Measurements from ENCODE around the gene PIH1D2. TPM values are rescaled to one million over a fixed set of nuclear protein-coding genes. Genes with fewer than 3 reads are reported as not detected.
A peak's percentile ranks its signal among the peaks of the same experiment; 100 is the strongest.

PIH1D2 gene
- total and polyA plus RNA-seq, 7 donors = 0.49 to 3.0 (median 1.2) TPM

DNA sequence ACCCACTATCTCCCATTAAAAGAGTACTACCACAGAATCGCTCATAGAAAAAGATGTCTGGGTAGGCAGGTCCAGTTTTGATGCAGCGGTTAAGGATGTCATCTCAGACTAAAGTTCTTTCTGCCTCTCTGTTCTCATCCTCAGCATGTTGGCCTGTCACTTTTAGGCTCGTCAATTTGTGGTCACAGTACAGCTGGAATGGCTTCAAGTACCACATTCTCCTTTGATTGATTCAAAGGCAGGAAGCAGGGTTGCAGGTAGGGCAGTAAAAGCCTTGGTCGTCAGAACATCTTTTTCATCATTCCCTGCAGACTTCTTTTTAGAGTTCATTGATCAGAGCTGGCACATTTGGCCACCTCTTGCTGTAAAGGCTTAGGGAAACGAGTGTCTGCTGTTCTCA, 41.6 kb upstream of the PIH1D2 start:
- ATAC-seq = no peak
- WGBS, 3 donors = 65 to 70% (median 70%) methylated on average over 5 of the region's 5 CpGs
- TF ChIP-seq, protein P1, sequence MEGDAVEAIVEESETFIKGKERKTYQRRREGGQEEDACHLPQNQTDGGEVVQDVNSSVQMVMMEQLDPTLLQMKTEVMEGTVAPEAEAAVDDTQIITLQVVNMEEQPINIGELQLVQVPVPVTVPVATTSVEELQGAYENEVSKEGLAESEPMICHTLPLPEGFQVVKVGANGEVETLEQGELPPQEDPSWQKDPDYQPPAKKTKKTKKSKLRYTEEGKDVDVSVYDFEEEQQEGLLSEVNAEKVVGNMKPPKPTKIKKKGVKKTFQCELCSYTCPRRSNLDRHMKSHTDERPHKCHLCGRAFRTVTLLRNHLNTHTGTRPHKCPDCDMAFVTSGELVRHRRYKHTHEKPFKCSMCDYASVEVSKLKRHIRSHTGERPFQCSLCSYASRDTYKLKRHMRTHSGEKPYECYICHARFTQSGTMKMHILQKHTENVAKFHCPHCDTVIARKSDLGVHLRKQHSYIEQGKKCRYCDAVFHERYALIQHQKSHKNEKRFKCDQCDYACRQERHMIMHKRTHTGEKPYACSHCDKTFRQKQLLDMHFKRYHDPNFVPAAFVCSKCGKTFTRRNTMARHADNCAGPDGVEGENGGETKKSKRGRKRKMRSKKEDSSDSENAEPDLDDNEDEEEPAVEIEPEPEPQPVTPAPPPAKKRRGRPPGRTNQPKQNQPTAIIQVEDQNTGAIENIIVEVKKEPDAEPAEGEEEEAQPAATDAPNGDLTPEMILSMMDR (IDR thresholded peaks at IDR 0.05) = no peak
- no peaks in the 10 kb centered on the region for H3K27me3 ChIP-seq (ENCODE audit: insufficient read depth in 3 of 3, low read length in 2 of 3)
- DNase-seq = no peak
- peaks cover 0 to 3% of the 10 kb centered on the region in 2 donors for H3K36me3 ChIP-seq (ENCODE audit: insufficient read depth in 1 of 2, low read depth in 1 of 2)
- peaks cover 24% of the 10 kb centered on the region for H3K4me1 ChIP-seq
- no peak overlapping the region for H3K4me3 ChIP-seq
- no peaks in the 10 kb centered on the region for H3K9me3 ChIP-seq
- intact Hi-C loops (cut with DNase I) = loop anchor here in 1 of 2 donors (2.0 kb wide), 1 partner anchor 61 kb away; no protein-coding TSS in a partner anchor
- no peak overlapping the region for H3K27ac ChIP-seq

DNA sequence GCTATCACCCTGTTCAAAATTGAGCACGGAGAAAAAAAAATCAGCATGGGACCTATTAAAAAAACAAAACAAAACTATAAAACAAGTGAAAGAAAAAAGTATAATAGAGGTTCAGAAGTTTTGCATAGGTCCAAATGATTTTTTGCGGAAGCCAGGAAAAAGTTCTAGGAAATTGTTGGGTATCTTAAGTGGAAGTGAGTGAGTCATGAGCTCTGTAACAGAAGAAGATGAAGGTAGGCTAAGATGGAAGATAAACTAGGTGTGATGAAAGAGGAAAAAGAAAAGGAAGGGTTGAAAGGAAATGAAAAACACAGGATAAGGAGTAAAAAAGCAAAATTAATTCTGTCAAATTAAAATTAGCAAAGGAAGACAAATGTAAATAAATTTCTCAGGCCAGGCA, 40.6 kb upstream of the PIH1D2 start:
- intact Hi-C loops (cut with DNase I) = loop anchor here (2.0 to 5.0 kb wide), 3 partner anchors 62 to 168 kb away; partner anchors contain the start of gene BCO2 (in 1 of the 2)
- ATAC-seq (no peak), DNase-seq (no peak)
- TF ChIP-seq, protein P1 (IDR thresholded peaks at IDR 0.05) = no peak
- WGBS, 3 donors = 91 to 97% (median 96%) methylated on average over 2 of the region's 2 CpGs
- no peaks in the 10 kb centered on the region for H3K27me3 ChIP-seq (ENCODE audit: insufficient read depth in 3 of 3, low read length in 2 of 3)
- H3K9me3 ChIP-seq = no peaks in the 10 kb centered on the region
- H3K4me1 ChIP-seq = peaks cover 17% of the 10 kb centered on the region
- H3K36me3 ChIP-seq (ENCODE audit: insufficient read depth in 1 of 2, low read depth in 1 of 2) = peaks cover 0 to 3% of the 10 kb centered on the region in 2 donors
- no peak overlapping the region for H3K27ac ChIP-seq
- H3K4me3 ChIP-seq = no peak overlapping the region

DNA sequence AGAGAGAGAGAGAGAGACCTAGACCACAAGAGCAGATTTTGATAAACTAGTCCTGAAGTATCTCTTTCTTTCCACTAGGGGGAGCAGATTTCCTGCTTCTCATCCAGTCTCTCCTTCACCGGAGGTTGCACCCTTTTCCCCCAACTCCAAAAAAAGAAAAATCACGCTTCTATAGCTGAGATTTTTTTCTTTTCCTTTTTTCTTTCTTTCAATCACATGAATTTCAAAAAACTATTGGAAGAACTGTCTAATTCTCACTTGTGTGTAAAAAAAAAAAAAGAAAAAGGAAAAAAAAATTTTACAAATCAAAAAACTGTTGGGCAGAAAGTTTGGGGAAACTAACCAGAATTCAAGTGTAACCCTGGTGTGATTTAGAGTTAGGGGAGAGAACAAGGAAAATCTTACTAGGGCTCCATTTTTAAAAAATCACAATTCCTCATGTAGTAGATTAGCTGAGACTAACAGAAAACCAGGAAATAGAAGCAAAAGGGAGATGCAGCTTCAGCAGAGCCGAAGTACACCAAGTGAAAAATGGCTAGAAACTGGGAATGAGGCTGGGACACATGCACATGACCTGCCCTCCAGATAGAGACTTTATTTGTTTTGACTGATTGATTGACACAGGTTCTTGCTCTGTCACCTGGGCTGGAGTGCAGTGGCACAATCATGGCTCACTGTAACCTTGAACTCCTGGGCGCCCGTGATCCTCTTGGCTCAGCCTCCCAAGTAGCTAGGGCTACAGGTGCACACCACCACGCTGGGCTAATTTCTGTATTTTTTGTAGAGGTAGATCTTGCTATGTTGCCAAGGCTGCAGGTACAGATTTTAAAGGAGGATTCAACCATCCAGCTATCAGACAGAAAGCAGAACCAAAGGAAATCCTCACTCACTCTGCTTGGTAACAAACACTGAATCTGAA, 40.0 kb upstream of the PIH1D2 start:
- Histone ChIP-seq H3K4me3 (no peak overlapping the region), H3K9me3 (no peaks in the 10 kb centered on the region), H3K27me3 (ENCODE audit: insufficient read depth in 3 of 3, low read length in 2 of 3) (no peaks in the 10 kb centered on the region), H3K27ac (no peak overlapping the region), H3K36me3 (ENCODE audit: insufficient read depth in 1 of 2, low read depth in 1 of 2) (no peaks in the 10 kb centered on the region), H3K4me1 (peaks cover 17% of the 10 kb centered on the region)
- TF ChIP-seq, protein P1 (IDR thresholded peaks at IDR 0.05) = peak; percentile 64
- 55 to 65% (median 60%) methylated on average over 6 of the region's 6 CpGs for WGBS, 3 donors
- DNase-seq (no peak), ATAC-seq (peak; percentile 75 to 89 (median 83))
- intact Hi-C loops (cut with DNase I) = loop anchor here (2.0 to 5.0 kb wide), 3 partner anchors 63 to 169 kb away; partner anchors contain the start of gene BCO2 (in 1 of the 2)

DNA sequence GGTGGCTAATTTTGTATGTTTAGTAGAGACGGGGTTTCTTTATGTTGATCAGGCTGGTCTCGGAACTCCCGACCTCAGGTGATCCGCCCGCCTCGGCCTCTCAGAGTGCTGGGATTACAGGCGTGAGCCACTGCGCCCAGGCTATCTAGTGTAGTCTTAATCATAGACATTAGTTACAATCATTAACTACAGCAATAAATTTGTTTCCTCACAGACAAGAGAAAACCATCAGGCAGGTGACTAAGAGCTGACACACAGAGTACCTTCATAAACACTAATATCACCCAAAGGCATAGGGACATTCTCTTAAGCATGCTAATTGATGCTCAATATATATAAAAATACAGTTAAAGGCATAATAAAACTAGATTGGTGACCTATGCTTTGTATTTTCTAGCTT, 32.3 kb upstream of the PIH1D2 start:
- Histone ChIP-seq H3K27ac (no peak overlapping the region), H3K27me3 (ENCODE audit: insufficient read depth in 3 of 3, low read length in 2 of 3) (no peaks in the 10 kb centered on the region), H3K4me3 (no peak overlapping the region), H3K9me3 (no peaks in the 10 kb centered on the region), H3K36me3 (ENCODE audit: insufficient read depth in 1 of 2, low read depth in 1 of 2) (peaks cover 0 to 11% of the 10 kb centered on the region in 2 donors), H3K4me1 (peaks cover under 1% of the 10 kb centered on the region)
- TF ChIP-seq, protein P1 (IDR thresholded peaks at IDR 0.05) = no peak
- 94 to 96% (median 95%) methylated on average over 8 of the region's 8 CpGs for WGBS, 3 donors
- DNase-seq (no peak), ATAC-seq (no peak)
- intact Hi-C loops (cut with DNase I) = no loop called here
